Transverse colon (tissue), 4 donors: ENCODE data around the gene FAM83G. TPM values are rescaled to one million over a fixed set of nuclear protein-coding genes. Genes with fewer than 3 reads are reported as not detected.

ENCODE experiments used
- DNase-seq: peaks from one replicate; pipeline ENCODE4 v3.0.0-alpha.2; 2019
- H3K27ac ChIP-seq, 4 donors: fragments of 200-600 bp; sonication (generic); 2 replicates each; pipeline ENCODE4 v1.5.1; 2016 to 2018; ENCODE audit warnings: inconsistent platforms in 4 of 4
- H3K27me3 ChIP-seq: fragments of 200-600 bp; sonication (generic); 2 replicates; pipeline ENCODE4 v1.5.1; 2017; ENCODE audit warnings: inconsistent platforms
- H3K36me3 ChIP-seq, 4 donors: fragments of 200-600 bp; sonication (generic); 2 replicates each; pipeline ENCODE4 v1.5.1; 2017 to 2019; ENCODE audit warnings: inconsistent platforms in 4 of 4
- H3K4me1 ChIP-seq, 4 donors: fragments of 200-600 bp; sonication (generic); 2 replicates each; pipeline ENCODE4 v1.5.1; 2017 to 2020; ENCODE audit warnings: inconsistent platforms in 4 of 4
- H3K4me3 ChIP-seq, 4 donors: fragments of 200-600 bp; sonication (generic); 1 replicate in 1 of 4; 2 replicates in 3 of 4; pipeline versions ENCODE4 v1.5.1 to v1.6.1; 2017 to 2019; ENCODE audit warnings: inconsistent platforms in 4 of 4
- H3K9me3 ChIP-seq, 2 donors: fragments of 200-600 bp; sonication (generic); 2 replicates each; pipeline ENCODE4 v1.5.1; 2017 to 2019; ENCODE audit warnings: inconsistent platforms in 2 of 2
- CTCF ChIP-seq, 5 experiments: fragments of 200-600 bp in 3 of 5; fragments of 450-650 bp in 2 of 5; sonication (generic) in 3 of 5; IDR thresholded peaks; 1 replicate in 2 of 5; 2 replicates in 3 of 5; pipeline ENCODE4 v1.5.1; 2016 to 2017; ENCODE audit warnings: antibody characterized with exemption in 5 of 5, inconsistent platforms in 3 of 5, mild to moderate bottlenecking in 2 of 5, moderate library complexity in 1 of 5
- EP300 ChIP-seq: sonication (generic); formaldehyde crosslinking; IDR thresholded peaks from one replicate; pipeline ENCODE4 v1.6.1; 2017; ENCODE audit warnings: antibody characterized with exemption, low read depth
- POLR2A ChIP-seq: fragments of 450-650 bp; IDR thresholded peaks from one replicate; pipeline ENCODE4 v1.6.1; 2016; ENCODE audit warnings: antibody characterized with exemption, mild to moderate bottlenecking, moderate library complexity
- POLR2AphosphoS5 ChIP-seq, 3 donors: sonication (generic); formaldehyde crosslinking; IDR thresholded peaks; one replicate each; pipeline ENCODE4 v1.6.1; 2016; ENCODE audit warnings: antibody characterized with exemption in 3 of 3
- WGBS, 2 donors: methylation state at CpG; one replicate each; pipeline ENCODE4 v1.1.5; 2018; ENCODE audit warnings: low coverage in 1 of 2; 5-methylcytosine and 5-hydroxymethylcytosine counted together
- in situ Hi-C, 4 donors: fragments of 200-750 bp; cut with MboI; loops; one replicate each; pipeline versions ENCODE4 v1.15.0 to v1.15.1; 2017; ENCODE audit warnings: low sequenced_read_pairs in 3 of 4, low pct_ligation_motif_present in 1 of 4, low pct_unique_long_range_greater_than_20kb in 1 of 4
- intact Hi-C: fragments of 100-400 bp; cut with DNase I; formaldehyde crosslinking; loops from one replicate; pipeline ENCODE4 v1.15.1; 2023; ENCODE audit warnings: low total_unique reads
- total RNA-seq, 4 donors: library from RNA; depleted of rRNA; stranded (reverse); fragments of >200 nt; gene quantifications; one replicate each; pipeline ENCODE4 v1.1.0, GENCODE V29; 2016

FAM83G gene
- total RNA-seq, 4 donors from 2014 or later = 33.6 to 75.6 (median 39.4) TPM

- in situ Hi-C loops = no loop called here
- peaks cover 7 to 19% (median 18%) of the 10 kb centered on the region in 4 donors for H3K4me1 ChIP-seq
- TF ChIP-seq EP300 = no peak
- TF ChIP-seq CTCF (IDR thresholded peaks at IDR 0.05) = no peak
- no peak for TF ChIP-seq POLR2A
- no peak for TF ChIP-seq POLR2AphosphoS5 (IDR thresholded peaks at IDR 0.05)
- H3K36me3 ChIP-seq = no peaks in the 10 kb centered on the region
- H3K4me3 ChIP-seq = no peak overlapping the region
- H3K27me3 ChIP-seq = no peaks in the 10 kb centered on the region
- no peak overlapping the region for H3K27ac ChIP-seq
- intact Hi-C loops = no loop called here
- no peak for DNase-seq
- H3K9me3 ChIP-seq = no peaks in the 10 kb centered on the region
- WGBS, 2 donors = 91% methylated on average over 8 of the region's 8 CpGs; no CpG with 5 or more reads in 1 of the 2 donors
These were observed 11.7 kb upstream of the FAM83G start for GRCh38 chr17:19016297-19016696.

- WGBS, 2 donors = 33 to 81% methylated on average over 1 to 7 of the region's 7 CpGs
- Histone ChIP-seq H3K36me3 (no peaks in the 10 kb centered on the region), H3K9me3 (no peaks in the 10 kb centered on the region), H3K4me3 (no peak overlapping the region), H3K4me1 (peaks cover 7 to 26% (median 23%) of the 10 kb centered on the region in 4 donors), H3K27ac (no peak overlapping the region), H3K27me3 (no peaks in the 10 kb centered on the region)
- DNase-seq = no peak
- in situ Hi-C loops (no loop called here), intact Hi-C loops (no loop called here)
- no peak for TF ChIP-seq EP300
- no peak for TF ChIP-seq POLR2AphosphoS5 (IDR thresholded peaks at IDR 0.05)
- TF ChIP-seq POLR2A = no peak
- no peak for TF ChIP-seq CTCF (IDR thresholded peaks at IDR 0.05)
These were observed 10.9 kb upstream of the FAM83G start for GRCh38 chr17:19015428-19015827.

- Histone ChIP-seq H3K27me3 (no peaks in the 10 kb centered on the region), H3K27ac (no peak overlapping the region), H3K9me3 (no peaks in the 10 kb centered on the region), H3K4me1 (peaks cover 7 to 29% (median 24%) of the 10 kb centered on the region in 4 donors), H3K4me3 (no peak overlapping the region), H3K36me3 (no peaks in the 10 kb centered on the region)
- no peak for TF ChIP-seq POLR2A
- no peak for TF ChIP-seq POLR2AphosphoS5 (IDR thresholded peaks at IDR 0.05)
- no peak for TF ChIP-seq CTCF (IDR thresholded peaks at IDR 0.05)
- TF ChIP-seq EP300 = no peak
- intact Hi-C loops (no loop called here), in situ Hi-C loops (no loop called here)
- 94% methylated on average over 29 of the region's 29 CpGs; no CpG with 5 or more reads in 1 of the 2 donors for WGBS, 2 donors
- DNase-seq = no peak
These were observed 10.2 kb upstream of the FAM83G start for GRCh38 chr17:19014628-19015215.

- Histone ChIP-seq H3K4me1 (peaks cover 7 to 29% (median 24%) of the 10 kb centered on the region in 4 donors), H3K36me3 (no peaks in the 10 kb centered on the region), H3K4me3 (no peak overlapping the region), H3K27me3 (no peaks in the 10 kb centered on the region), H3K9me3 (no peaks in the 10 kb centered on the region), H3K27ac (no peak overlapping the region)
- WGBS, 2 donors = 87 to 100% methylated on average over 1 to 11 of the region's 11 CpGs
- in situ Hi-C loops = no loop called here
- DNase-seq = no peak
- TF ChIP-seq EP300 (no peak), POLR2AphosphoS5 (IDR thresholded peaks at IDR 0.05) (no peak), CTCF (IDR thresholded peaks at IDR 0.05) (no peak), POLR2A (no peak)
- intact Hi-C loops = no loop called here
These were observed 9.5 kb upstream of the FAM83G start for GRCh38 chr17:19013806-19014627.
